Raji (cell line): ENCODE data around the gene SNAPC1.

Experiments
- POLR2A ChIP-seq: IDR thresholded peaks from 2 replicates; pipeline ENCODE4 v1.6.1; 2011; ENCODE audit warnings: low read depth, low read length, control low read depth; ENCODE audit not compliant: insufficient read depth

The SNAPC1 gene

DNA sequence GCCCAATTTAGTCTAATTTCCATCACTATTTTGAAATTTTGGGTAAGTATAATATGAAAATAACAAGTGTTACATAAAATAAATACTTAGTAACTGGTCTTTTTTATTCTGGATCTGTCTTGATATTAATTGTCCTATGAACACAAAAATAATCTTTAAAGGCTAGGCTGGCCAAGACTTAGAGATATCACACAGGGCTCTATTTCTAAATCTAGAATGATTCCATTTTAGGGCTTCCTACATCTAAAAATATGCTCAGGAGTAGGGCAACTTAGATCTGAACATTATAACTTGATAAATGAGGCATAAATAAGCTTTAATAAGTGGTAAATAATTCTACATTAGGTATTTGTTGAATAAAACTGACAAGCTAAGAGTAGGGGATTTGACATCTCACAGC, 23.1 kb upstream of the SNAPC1 start:
- TF ChIP-seq POLR2A = no peak

DNA sequence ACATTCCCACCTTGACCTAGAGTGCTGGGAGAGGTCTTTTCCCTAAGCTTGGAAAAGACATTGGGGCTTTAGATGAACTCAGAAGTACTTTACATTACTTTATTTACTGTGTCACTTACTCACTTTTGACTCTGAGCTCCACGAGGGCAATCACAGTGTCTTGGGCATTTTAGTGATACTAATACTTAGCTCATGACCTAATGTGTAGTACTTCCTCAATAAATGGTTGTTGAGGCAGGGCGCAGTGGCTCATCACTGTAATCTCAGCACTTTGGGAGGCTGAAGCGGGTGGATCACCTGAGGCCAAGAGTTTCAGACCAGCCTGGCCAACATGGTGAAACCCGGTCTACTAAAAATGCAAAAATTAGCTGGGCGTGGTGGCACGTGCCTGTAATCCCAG, 19.8 kb upstream of the SNAPC1 start:
- TF ChIP-seq POLR2A = no peak

GRCh38 chr14:61744238-61744637, 18.0 kb upstream of the SNAPC1 start:
- no peak for TF ChIP-seq POLR2A

- TF ChIP-seq POLR2A = no peak
These were observed 15.3 kb upstream of the SNAPC1 start for GRCh38 chr14:61746881-61747280.

DNA sequence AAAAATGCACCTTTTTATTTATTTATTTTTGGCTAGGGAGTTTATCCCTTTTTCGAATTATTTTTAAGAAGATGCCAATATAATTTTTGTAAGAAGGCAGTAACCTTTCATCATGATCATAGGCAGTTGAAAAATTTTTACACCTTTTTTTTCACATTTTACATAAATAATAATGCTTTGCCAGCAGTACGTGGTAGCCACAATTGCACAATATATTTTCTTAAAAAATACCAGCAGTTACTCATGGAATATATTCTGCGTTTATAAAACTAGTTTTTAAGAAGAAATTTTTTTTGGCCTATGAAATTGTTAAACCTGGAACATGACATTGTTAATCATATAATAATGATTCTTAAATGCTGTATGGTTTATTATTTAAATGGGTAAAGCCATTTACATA, 14.9 kb upstream of the SNAPC1 start:
- no peak for TF ChIP-seq POLR2A

- TF ChIP-seq POLR2A = no peak
These were observed 13.0 kb upstream of the SNAPC1 start for GRCh38 chr14:61749264-61749663.

DNA sequence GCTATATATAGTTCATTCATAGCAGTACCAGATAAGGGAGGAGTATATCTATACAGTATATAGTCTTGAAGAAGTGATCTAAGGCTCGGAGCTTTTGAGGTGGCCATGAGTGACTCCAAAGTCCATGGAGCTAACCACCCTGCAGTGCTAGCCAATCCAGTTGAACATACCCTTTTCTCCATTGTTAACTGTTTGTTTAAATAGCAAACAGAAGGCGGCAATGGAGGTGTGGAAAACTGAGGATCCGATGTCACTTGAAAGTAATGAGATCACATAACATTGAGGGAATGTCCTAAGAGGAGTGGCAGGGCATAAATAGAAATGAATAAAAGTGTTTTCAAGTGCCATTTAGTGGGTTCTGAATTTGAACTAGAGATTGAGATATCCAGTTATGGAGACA, 12.4 kb upstream of the SNAPC1 start:
- TF ChIP-seq POLR2A = no peak

GRCh38 chr14:61750708-61751474, 11.3 kb upstream of the SNAPC1 start:
- peak; percentile 83 for TF ChIP-seq POLR2A

DNA sequence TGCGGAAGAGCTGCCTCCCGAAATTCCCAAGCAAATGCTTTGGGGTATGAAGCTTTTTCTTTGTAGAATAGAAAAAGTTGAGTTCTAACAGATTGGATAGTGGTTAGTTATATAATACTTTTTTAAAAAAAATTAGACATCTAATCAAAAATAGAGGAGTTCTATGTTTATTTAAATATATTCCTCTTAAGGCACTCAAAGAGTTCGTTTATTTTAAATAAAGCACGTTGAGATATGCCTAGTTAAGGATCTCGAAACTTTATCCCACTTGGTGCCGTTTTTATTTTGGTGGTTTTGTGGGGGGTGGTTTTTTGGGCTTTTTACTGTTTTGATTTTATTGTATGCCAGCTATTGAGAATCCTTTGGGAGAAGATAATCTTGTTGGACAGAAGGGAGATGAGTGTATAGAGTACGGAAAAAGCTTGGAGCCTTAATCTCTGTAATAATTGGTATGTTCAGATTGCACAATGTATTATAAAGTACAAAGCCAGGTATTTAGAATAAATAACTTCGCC, 10.7 kb upstream of the SNAPC1 start:
- no peak for TF ChIP-seq POLR2A

GRCh38 chr14:61752626-61753025, 9.6 kb upstream of the SNAPC1 start:
- no peak for TF ChIP-seq POLR2A

DNA sequence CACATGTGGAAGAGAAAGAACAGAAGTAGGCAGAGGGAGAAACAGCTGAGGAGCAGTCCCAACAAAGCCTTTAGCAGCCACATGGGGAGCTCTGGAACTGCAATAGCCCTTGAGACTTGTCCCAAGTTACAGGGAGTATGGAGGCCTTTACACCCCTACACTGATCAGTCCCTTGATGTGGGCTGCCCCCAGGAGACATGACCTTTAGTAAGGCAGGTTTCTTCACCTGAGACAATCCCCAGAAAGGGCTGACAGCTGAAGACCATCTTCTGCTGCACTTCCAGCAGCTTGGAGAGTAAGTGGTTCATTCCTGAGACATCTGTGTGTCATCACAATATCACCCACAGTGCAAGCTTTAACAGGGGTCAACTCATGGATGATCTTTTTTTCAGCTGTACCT, 8.6 kb upstream of the SNAPC1 start:
- no peak for TF ChIP-seq POLR2A

GRCh38 chr14:61754627-61755381, 7.4 kb upstream of the SNAPC1 start:
- TF ChIP-seq POLR2A = no peak

DNA sequence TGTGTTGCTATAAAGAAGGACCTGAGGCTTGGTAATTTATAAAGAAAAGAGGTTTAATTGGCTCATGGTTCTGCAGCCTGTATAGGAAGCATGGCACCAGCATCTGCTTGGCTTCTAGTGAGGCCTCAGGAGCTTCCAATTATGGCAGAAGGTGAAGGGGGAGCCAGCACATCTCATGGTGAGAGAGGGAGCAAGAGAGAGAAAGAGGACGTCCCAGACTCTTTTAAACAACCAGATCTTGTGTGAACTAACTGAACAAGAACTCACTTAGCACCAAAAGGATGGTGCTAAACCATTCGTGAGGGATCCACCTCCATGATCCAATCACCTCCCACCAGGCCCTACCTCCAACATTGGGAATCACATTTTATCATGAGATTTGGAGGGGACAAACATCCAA, 6.1 kb upstream of the SNAPC1 start:
- TF ChIP-seq POLR2A = no peak

GRCh38 chr14:61759878-61760277, 2.3 kb upstream of the SNAPC1 start:
- no peak for TF ChIP-seq POLR2A

DNA sequence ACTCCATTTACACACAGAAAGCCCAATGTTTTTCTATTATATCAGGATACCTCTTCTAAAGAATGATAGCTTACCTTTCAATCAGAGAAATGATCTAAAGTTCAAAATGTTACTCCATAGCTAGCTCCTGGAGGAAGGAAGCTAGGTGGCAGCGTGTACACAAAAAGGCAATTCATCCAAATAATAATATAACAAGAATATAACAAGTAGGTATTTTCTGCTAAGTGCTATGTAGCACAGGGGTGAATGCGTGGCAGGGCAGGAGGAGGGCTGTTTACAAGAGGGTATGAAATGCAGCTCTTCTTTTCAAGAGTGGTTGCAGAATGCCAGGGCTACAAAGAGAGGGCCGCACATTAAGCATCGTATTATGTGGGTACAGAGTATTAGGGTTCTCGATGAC, 663 bp upstream of the SNAPC1 start:
- TF ChIP-seq POLR2A = no peak
